ENCODE measurements around the gene LTK. TPM values are rescaled to one million over a fixed set of nuclear protein-coding genes. Genes with fewer than 3 reads are reported as not detected.

The LTK gene
- total and polyA plus RNA-seq, 2 of the 8 experiments (the other 6 are each of a cell fraction or from before 2014, with no cell fraction given): 0.05 to 0.19 TPM

- FAIRE-seq: no peak
- H3K79me2 ChIP-seq (ENCODE audit: control insufficient read depth in 1 of 2, insufficient read depth in 2 of 2, low read length in 2 of 2): no peaks in the 10 kb centered on the region
- POLR2A ChIA-PET (ENCODE audit: partially characterized antibody): interaction anchor here (1.2 to 1.3 kb wide), 2 partner anchors 21 to 24 kb away, joined by 4 read pairs; no protein-coding TSS in a partner anchor
Measured at GRCh38 chr15:41507820-41508290, 5.8 kb downstream of the LTK start.

More at GRCh38 chr15:41507820-41508290, 5.8 kb downstream of the LTK start:
- no peak overlapping the region for H3K4me3 ChIP-seq (ENCODE audit: extremely low read depth in 1 of 4, insufficient read depth in 2 of 4, low read depth in 3 of 4, low read length in 4 of 4)
- no peak overlapping the region for H2AK5ac ChIP-seq (ENCODE audit: low read depth, low read length)
- DNase-seq (ENCODE audit: low read depth in 1 of 2, low spot score in 2 of 2): no peak
- H2BK15ac ChIP-seq (ENCODE audit: low read length): no peak overlapping the region
- H3K36me3 ChIP-seq (ENCODE audit: control insufficient read depth in 2 of 4, insufficient read depth in 4 of 4, low read length in 3 of 4): peaks cover 0 to 8% (median 0%) of the 10 kb centered on the region in 4 experiments; a peak in 1 of 8 replicates
- WGBS, 2 experiments (ENCODE audit: extremely low coverage in 1 of 2, insufficient coverage in 1 of 2, insufficient read length in 1 of 2, insufficient replicate concordance in 2 of 2, low coverage in 1 of 2, low lambda C conversion rate in 2 of 2, missing lambda C conversion rate in 1 of 2): 83% methylated on average over 7 of the region's 7 CpGs; no CpG with 5 or more reads in 1 of the 2 experiments
- H2BK120ac ChIP-seq (replicated peaks; ENCODE audit: low read depth, low read length): no peak overlapping the region
- no peak overlapping the region for H3K18ac ChIP-seq (ENCODE audit: extremely low read depth, low read length)
- H3K27ac ChIP-seq (ENCODE audit: low read depth, low read length): no peak overlapping the region
- TF ChIP-seq TEAD4 (IDR thresholded peaks at IDR 0.05; ENCODE audit: low read depth, low read length) (no peak), SIRT6 (IDR thresholded peaks at IDR 0.05; ENCODE audit: low read length) (no peak), KDM1A (IDR thresholded peaks at IDR 0.05; ENCODE audit: borderline replicate concordance, low read length) (no peak)
- no peak overlapping the region for H3K4ac ChIP-seq (replicated peaks; ENCODE audit: insufficient read length, low read depth, low read length)
- H4K20me1 ChIP-seq (replicated peaks in 1 of 2; ENCODE audit: control insufficient read depth in 1 of 2, insufficient read depth in 2 of 2, low read length in 2 of 2): peaks cover 0 to 13% of the 10 kb centered on the region in 2 experiments
- peaks cover 7% of the 10 kb centered on the region; the same call in 1 of the 2 replicates for H3K23me2 ChIP-seq (ENCODE audit: low read depth, low read length)
- CTCF ChIA-PET (ENCODE audit: partially characterized antibody): interaction anchor here (0.6 to 6.1 kb wide), 11 partner anchors 10 to 367 kb away, joined by 3 to 46 read pairs (median 4); no protein-coding TSS in a partner anchor
- no peaks in the 10 kb centered on the region for H3K79me1 ChIP-seq (ENCODE audit: low read depth, low read length)
- no peak overlapping the region for H3K4me2 ChIP-seq (ENCODE audit: insufficient read depth in 1 of 2, low read depth in 2 of 2, low read length in 2 of 2)
- no peak overlapping the region for H3K9ac ChIP-seq (replicated peaks in 1 of 4; ENCODE audit: extremely low read depth in 1 of 4, low read depth in 3 of 4, low read length in 3 of 4)
- no peak overlapping the region for H3K56ac ChIP-seq (replicated peaks; ENCODE audit: insufficient read length, low read depth, low read length)
- no peak overlapping the region for H2BK5ac ChIP-seq (ENCODE audit: low read depth, low read length)
- H3K23ac ChIP-seq (ENCODE audit: insufficient read length): no peak overlapping the region
- H2AFZ ChIP-seq (ENCODE audit: low read length): no peak overlapping the region
- H3K14ac ChIP-seq (ENCODE audit: insufficient read length): no peak overlapping the region
- H2BK12ac ChIP-seq (ENCODE audit: low read depth, low read length): no peak overlapping the region
- H3K4me1 ChIP-seq (replicated peaks in 1 of 4; ENCODE audit: control insufficient read depth in 3 of 4, insufficient read depth in 4 of 4, low read length in 3 of 4): peaks cover 0 to 16% (median 10%) of the 10 kb centered on the region in 4 experiments; a peak in 5 of 7 replicates
- no peaks in the 10 kb centered on the region for H3K9me3 ChIP-seq (ENCODE audit: insufficient read depth in 2 of 2, low read depth in 1 of 2, low read length in 1 of 2)
- no peak overlapping the region for H4K8ac ChIP-seq (ENCODE audit: extremely low read depth, insufficient read depth, low read length)
- H4K91ac ChIP-seq (replicated peaks; ENCODE audit: insufficient read length, low read length): no peak overlapping the region
- H3K27me3 ChIP-seq (replicated peaks in 1 of 4; ENCODE audit: control insufficient read depth in 3 of 4, extremely low read depth in 1 of 4, insufficient read depth in 3 of 4, low read length in 3 of 4): peaks cover 43 to 90% (median 81%) of the 10 kb centered on the region in 4 experiments
- no peak overlapping the region for H2BK20ac ChIP-seq (ENCODE audit: low read length)
- no peak overlapping the region for H4K5ac ChIP-seq (ENCODE audit: insufficient read length, low read depth, low read length)

All from H1 (cell line).